GM10266 (cell line): ENCODE measurements around the gene PRMT2.

ENCODE experiments used
- DNase-seq: peaks from one replicate; pipeline ENCODE4 v3.0.0; 2012; ENCODE audit errors: extremely low spot score
- CTCF ChIP-seq: IDR thresholded peaks from 2 replicates; pipeline ENCODE4 v1.5.1; 2012; ENCODE audit warnings: mild to moderate bottlenecking, low read depth; ENCODE audit not compliant: control insufficient read depth, insufficient read depth; ENCODE audit errors: missing control alignments

The PRMT2 gene

GRCh38 chr21:46617267-46618051, 18.0 kb upstream of the PRMT2 start:
- no peak for DNase-seq
- no peak for TF ChIP-seq CTCF

DNA sequence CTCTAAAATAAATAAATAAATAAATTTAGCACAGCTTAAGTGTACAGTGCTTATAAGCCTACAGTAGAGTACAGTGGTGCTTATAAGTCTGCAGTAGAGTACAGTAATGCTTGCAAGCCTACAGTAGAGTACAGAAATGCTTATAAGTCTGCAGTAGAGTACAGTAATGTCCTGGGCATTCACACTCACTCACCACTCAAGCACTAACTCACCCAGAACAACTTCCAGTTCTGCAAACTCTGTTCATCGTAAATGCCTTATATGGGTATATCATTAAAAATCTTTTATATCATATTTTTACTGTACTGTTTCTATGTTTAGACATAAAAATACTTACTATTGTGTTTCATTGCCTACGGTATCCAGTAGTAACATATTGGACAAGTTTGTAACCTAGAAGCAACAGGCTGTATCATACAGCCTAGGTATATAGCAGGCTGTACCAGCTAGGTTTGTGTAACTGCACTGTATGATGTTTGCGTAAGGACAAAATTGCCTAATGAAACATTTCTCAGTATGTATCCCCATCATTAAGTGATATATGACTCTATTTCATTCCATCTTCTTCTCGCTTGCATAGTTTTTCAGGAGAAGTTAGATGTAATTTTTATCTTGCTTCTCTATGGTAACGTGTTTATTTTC, 16.6 kb upstream of the PRMT2 start:
- no peak for TF ChIP-seq CTCF
- no peak for DNase-seq

- no peak for TF ChIP-seq CTCF
- DNase-seq: no peak
These were observed 15.6 kb upstream of the PRMT2 start for GRCh38 chr21:46619846-46620245.

- no peak for TF ChIP-seq CTCF
These were observed 14.6 kb upstream of the PRMT2 start for GRCh38 chr21:46620846-46621245.

DNA sequence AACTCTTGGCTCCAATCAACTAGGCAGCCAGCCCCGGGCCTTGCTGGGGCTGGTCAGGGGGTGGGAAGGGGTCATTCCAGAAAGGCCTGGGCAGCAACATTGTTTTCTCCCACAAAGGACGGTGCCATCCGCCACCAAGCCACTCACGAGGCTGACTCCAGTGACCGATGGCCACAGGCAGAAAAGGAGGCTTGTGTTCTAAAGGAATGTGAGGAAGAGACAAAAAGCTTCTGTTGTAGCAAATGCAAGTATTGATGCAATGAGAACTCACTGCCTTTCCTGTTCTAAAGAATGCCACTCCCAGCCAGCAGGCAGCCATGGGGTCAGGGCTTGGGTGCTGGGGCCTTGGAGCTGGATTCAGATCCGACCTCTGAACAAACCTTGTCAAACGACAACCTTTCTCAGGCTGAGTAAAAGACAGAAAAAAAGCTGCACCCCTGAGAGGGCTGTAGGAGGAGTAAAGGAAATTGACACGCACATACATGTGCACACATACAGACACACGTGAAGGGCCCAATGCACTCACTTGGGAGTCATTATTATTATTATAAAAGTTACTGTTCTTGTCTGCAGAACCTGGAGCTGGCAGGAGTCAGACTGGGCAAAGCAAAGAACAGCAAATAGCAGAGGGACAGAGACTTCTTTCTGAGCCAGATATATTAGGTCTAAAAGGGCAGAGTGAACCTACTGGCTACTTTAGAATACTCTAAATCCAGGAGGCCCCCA, 13.9 kb upstream of the PRMT2 start:
- TF ChIP-seq CTCF: no peak
- no peak for DNase-seq

More at GRCh38 chr21:46620846-46621245, 14.6 kb upstream of the PRMT2 start:
- DNase-seq: no peak

DNA sequence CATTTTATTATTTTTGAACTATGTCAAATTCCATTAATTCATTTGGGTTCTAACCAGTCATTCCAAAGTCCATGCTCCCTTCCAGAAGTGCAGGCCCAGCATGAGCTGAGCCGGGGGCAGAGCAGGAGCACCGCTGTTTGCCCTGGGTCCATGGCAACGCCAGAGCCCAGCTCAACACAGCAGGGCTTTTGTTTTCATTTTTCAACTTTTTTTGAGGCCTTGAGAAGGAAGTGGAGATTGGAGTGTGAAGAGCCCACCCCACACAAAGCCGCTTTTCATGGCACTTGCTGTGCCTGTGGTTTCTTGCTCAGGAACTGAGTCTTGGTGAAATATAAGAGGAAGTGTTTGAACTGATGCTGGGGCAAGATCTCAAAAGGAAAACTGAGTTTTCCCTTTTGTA, 13.2 kb upstream of the PRMT2 start:
- DNase-seq: no peak
- no peak for TF ChIP-seq CTCF

DNA sequence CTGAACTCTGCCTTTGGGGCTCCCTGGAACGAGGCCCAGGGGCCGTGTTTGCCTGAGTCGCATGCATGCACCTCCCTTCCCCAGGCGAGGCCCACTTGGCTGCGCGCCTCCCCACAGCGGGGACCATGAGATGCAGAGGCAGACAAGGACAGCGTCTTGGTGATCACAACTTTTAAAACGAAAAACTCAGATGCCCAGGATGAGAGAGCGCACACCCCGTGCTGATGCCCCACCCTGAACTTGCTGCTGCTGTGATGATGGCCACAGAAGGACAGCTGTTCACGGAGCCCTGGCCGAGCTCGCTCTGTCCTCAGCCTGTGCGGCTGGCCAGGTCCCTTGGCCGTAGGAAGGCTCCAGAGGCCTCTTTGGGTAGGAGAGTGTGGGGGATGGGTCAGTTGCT, 11.4 kb upstream of the PRMT2 start:
- no peak for DNase-seq
- TF ChIP-seq CTCF: no peak
